ENCODE measurements around the gene IFT122. TPM values are rescaled to one million over a fixed set of nuclear protein-coding genes. Genes with fewer than 3 reads are reported as not detected.
"Not testable (repeated sequence)": the region's sequence is repeated elsewhere in the genome, so short reads cannot be mapped to it uniquely, and the experiment has no call there.

Gene IFT122
- total RNA-seq, 1 donor from 2014 or later, result 17.7 TPM

- no peak overlapping the region for H3K4me3 Mint-ChIP-seq (ENCODE audit: unreplicated experiment)
- H3K27me3 Mint-ChIP-seq (ENCODE audit: low read depth, unreplicated experiment), result no peaks in the 10 kb centered on the region
- Histone ChIP-seq H3K79me2 (ENCODE audit: insufficient read depth, low read length) (no peaks in the 10 kb centered on the region), H2AFZ (ENCODE audit: low read depth, low read length) (no peak overlapping the region), H3K36me3 (ENCODE audit: insufficient read depth, low read length) (no peaks in the 10 kb centered on the region), H3K27me3 (ENCODE audit: insufficient read depth, low read length) (no peaks in the 10 kb centered on the region), H3K9ac (ENCODE audit: low read length) (no peak overlapping the region), H3K4me2 (ENCODE audit: low read length) (no peak overlapping the region), H3K4me1 (ENCODE audit: insufficient read depth, low read length) (peaks cover 25% of the 10 kb centered on the region), H3K27ac (ENCODE audit: low read depth, low read length) (no peak overlapping the region), H3K9me3 (ENCODE audit: insufficient read depth, low read depth, low read length) (no peaks in the 10 kb centered on the region), H4K20me1 (ENCODE audit: insufficient read depth, low read length) (no peaks in the 10 kb centered on the region), H3K4me3 (ENCODE audit: insufficient read depth, low read depth, low read length) (no peak overlapping the region)
- peaks cover 37% of the 10 kb centered on the region for H3K4me1 Mint-ChIP-seq (ENCODE audit: low read depth, unreplicated experiment)
- no peak for TF ChIP-seq EZH2 (IDR thresholded peaks at IDR 0.05; ENCODE audit: insufficient read depth, low read length)
- no peak for TF ChIP-seq CTCF (IDR thresholded peaks at IDR 0.05; ENCODE audit: insufficient read depth, low read depth, low read length)
- no peak for DNase-seq (ENCODE audit: low read depth)
- peaks cover 11% of the 10 kb centered on the region for H3K36me3 Mint-ChIP-seq (ENCODE audit: low read depth, unreplicated experiment)
- H3K9me3 Mint-ChIP-seq (ENCODE audit: unreplicated experiment), result no peaks in the 10 kb centered on the region
- no peak for FAIRE-seq
- peak overlapping the region; percentile 41 for H3K27ac Mint-ChIP-seq (ENCODE audit: unreplicated experiment)
These were observed 47.3 kb downstream of the IFT122 start for GRCh38 chr3:129487183-129487867.

GRCh38 chr3:129487868-129488335 is 47.9 kb downstream of the IFT122 start:
- H3K4me3 Mint-ChIP-seq (ENCODE audit: unreplicated experiment); H3K9ac ChIP-seq (ENCODE audit: low read length): not testable (repeated sequence)

GRCh38 chr3:129489258-129489657 is 49.2 kb downstream of the IFT122 start:
- H3K4me1 ChIP-seq (ENCODE audit: insufficient read depth, low read length), result peaks cover 25% of the 10 kb centered on the region
- not testable (repeated sequence) for H3K27ac ChIP-seq (ENCODE audit: low read depth, low read length); H4K20me1 ChIP-seq (ENCODE audit: insufficient read depth, low read length); H3K27me3 Mint-ChIP-seq (ENCODE audit: low read depth, unreplicated experiment); H3K36me3 ChIP-seq (ENCODE audit: insufficient read depth, low read length); DNase-seq (ENCODE audit: low read depth); H3K27me3 ChIP-seq (ENCODE audit: insufficient read depth, low read length); H2AFZ ChIP-seq (ENCODE audit: low read depth, low read length); H3K4me3 Mint-ChIP-seq (ENCODE audit: unreplicated experiment); H3K9me3 ChIP-seq (ENCODE audit: insufficient read depth, low read depth, low read length); H3K4me2 ChIP-seq (ENCODE audit: low read length); H3K4me3 ChIP-seq (ENCODE audit: insufficient read depth, low read depth, low read length); H3K9me3 Mint-ChIP-seq (ENCODE audit: unreplicated experiment); H3K9ac ChIP-seq (ENCODE audit: low read length); FAIRE-seq; H3K79me2 ChIP-seq (ENCODE audit: insufficient read depth, low read length); H3K27ac Mint-ChIP-seq (ENCODE audit: unreplicated experiment)
- Mint-ChIP-seq H3K4me1 (ENCODE audit: low read depth, unreplicated experiment) (peaks cover 37% of the 10 kb centered on the region), H3K36me3 (ENCODE audit: low read depth, unreplicated experiment) (peaks cover 10% of the 10 kb centered on the region)

More at GRCh38 chr3:129487868-129488335, 47.9 kb downstream of the IFT122 start:
- H3K4me1 ChIP-seq (ENCODE audit: insufficient read depth, low read length), result peaks cover 22% of the 10 kb centered on the region
- not testable (repeated sequence) for H3K4me2 ChIP-seq (ENCODE audit: low read length); H3K36me3 ChIP-seq (ENCODE audit: insufficient read depth, low read length); H3K27me3 ChIP-seq (ENCODE audit: insufficient read depth, low read length); FAIRE-seq; H3K9me3 Mint-ChIP-seq (ENCODE audit: unreplicated experiment); H3K9me3 ChIP-seq (ENCODE audit: insufficient read depth, low read depth, low read length); H3K4me3 ChIP-seq (ENCODE audit: insufficient read depth, low read depth, low read length); H2AFZ ChIP-seq (ENCODE audit: low read depth, low read length); H3K36me3 Mint-ChIP-seq (ENCODE audit: low read depth, unreplicated experiment); H3K79me2 ChIP-seq (ENCODE audit: insufficient read depth, low read length); DNase-seq (ENCODE audit: low read depth); H3K27ac ChIP-seq (ENCODE audit: low read depth, low read length); H3K27me3 Mint-ChIP-seq (ENCODE audit: low read depth, unreplicated experiment); H4K20me1 ChIP-seq (ENCODE audit: insufficient read depth, low read length)
- Mint-ChIP-seq H3K27ac (ENCODE audit: unreplicated experiment) (peak overlapping the region; percentile 12), H3K4me1 (ENCODE audit: low read depth, unreplicated experiment) (peaks cover 37% of the 10 kb centered on the region)
